B cell (primary cell): ENCODE results near the gene AGBL4. TPM values are rescaled to one million over a fixed set of nuclear protein-coding genes. Genes with fewer than 3 reads are reported as not detected.

Source experiments
- ATAC-seq: fragments of 200-7000 bp; cut with Tn5 transposase; one replicate; pipeline ENCODE4 v1.10.0; 2021; ENCODE audit warnings: low read depth, mild to moderate bottlenecking, moderate number of reproducible peaks, moderate library complexity
- CTCF ChIA-PET: fragments of 350-600 bp; sonication (Branson Sonifier 250); formaldehyde crosslinking; loops from one replicate; lab custom pipeline; 2021; ENCODE audit warnings: antibody characterized with exemption, inconsistent platforms; lab: Charles Lee
- POLR2A ChIA-PET: fragments of 350-600 bp; sonication (Branson Sonifier 250); formaldehyde crosslinking; loops from one replicate; lab custom pipeline; 2021; ENCODE audit warnings: antibody characterized with exemption; lab: Charles Lee
- DNase-seq: peaks from one replicate; pipeline ENCODE4 v3.0.0; 2013
- H2AFZ ChIP-seq: 2 replicates; pipeline ENCODE4 v1.6.1; 2012; ENCODE audit warnings: mild to moderate bottlenecking, low read depth, low read length; ENCODE audit not compliant: insufficient read depth, poor library complexity, severe bottlenecking
- H3K27ac ChIP-seq, 2 donors: 1 replicate in 1 of 2; 2 replicates in 1 of 2; pipeline ENCODE4 v1.5.1; 2012 to 2013; ENCODE audit warnings: low read length in 2 of 2, mild to moderate bottlenecking in 2 of 2, moderate library complexity in 1 of 2
- H3K27me3 ChIP-seq, 4 experiments: fragments of 200-600 bp in 1 of 4; sonication (generic) in 1 of 4; replicated peaks in 1 of 4; 1 replicate in 2 of 4; 2 replicates in 2 of 4; pipeline versions ENCODE4 v1.6.1 to v1.7.0; 2013 to 2016; ENCODE audit warnings: low read length in 3 of 4, mild to moderate bottlenecking in 2 of 4, mixed read lengths in 1 of 4, moderate library complexity in 1 of 4; ENCODE audit not compliant: insufficient read depth in 4 of 4, control insufficient read depth in 3 of 4; ENCODE audit errors: control extremely low read depth in 1 of 4
- H3K36me3 ChIP-seq, 2 experiments: replicated peaks in 1 of 2; 1 replicate in 1 of 2; 2 replicates in 1 of 2; pipeline versions ENCODE4 v1.6.1 to v1.7.1; 2013; ENCODE audit warnings: low read length in 1 of 2; ENCODE audit not compliant: insufficient read depth in 2 of 2, control insufficient read depth in 1 of 2; ENCODE audit errors: control extremely low read depth in 1 of 2, extremely low read depth in 1 of 2
- H3K4me1 ChIP-seq, 2 donors: fragments of 200-600 bp in 1 of 2; sonication (generic) in 1 of 2; 1 replicate in 1 of 2; 2 replicates in 1 of 2; pipeline versions ENCODE4 v1.5.1 to v1.6.1; 2013 to 2017; ENCODE audit warnings: low read length in 2 of 2; ENCODE audit not compliant: control insufficient read depth in 2 of 2, insufficient read depth in 2 of 2
- H3K4me2 ChIP-seq: replicated peaks from 2 replicates; pipeline ENCODE3; 2012; ENCODE audit warnings: mild to moderate bottlenecking, low read depth, low read length; ENCODE audit not compliant: poor library complexity, severe bottlenecking
- H3K4me3 ChIP-seq, 5 experiments: fragments of 200-600 bp in 1 of 5; sonication (generic) in 1 of 5; 1 replicate in 3 of 5; 2 replicates in 2 of 5; pipeline versions ENCODE4 v1.5.1 to v1.7.0; 2011 to 2016; ENCODE audit warnings: low read length in 4 of 5, mild to moderate bottlenecking in 4 of 5, low read depth in 2 of 5, control low read depth in 1 of 5, moderate library complexity in 1 of 5; ENCODE audit not compliant: insufficient read depth in 1 of 5; ENCODE audit errors: control extremely low read depth in 1 of 5, extremely low read depth in 1 of 5
- H3K79me2 ChIP-seq: fragments of 200-600 bp; sonication (generic); one replicate; pipeline ENCODE4 v1.6.0; 2016; ENCODE audit warnings: low read length; ENCODE audit not compliant: control insufficient read depth, insufficient read depth
- H3K9ac ChIP-seq: fragments of 200-600 bp; sonication (generic); 2 replicates; pipeline ENCODE4 v1.6.1; 2017; ENCODE audit warnings: mild to moderate bottlenecking, low read length, moderate library complexity
- H3K9me3 ChIP-seq, 3 donors: one replicate each; pipeline versions ENCODE4 v1.6.1 to v1.7.1; 2013; ENCODE audit warnings: low read length in 2 of 3; ENCODE audit not compliant: control insufficient read depth in 2 of 3, insufficient read depth in 1 of 3; ENCODE audit errors: control extremely low read depth in 1 of 3
- H4K20me1 ChIP-seq: 2 replicates; pipeline ENCODE4 v1.6.0; 2012; ENCODE audit warnings: mild to moderate bottlenecking, low read length; ENCODE audit not compliant: insufficient read depth, control insufficient read depth, poor library complexity, severe bottlenecking
- H3K27ac Mint-ChIP-seq: one replicate; pipeline ENCODE4 v1.8.0; 2021; ENCODE audit warnings: mixed read lengths
- H3K27me3 Mint-ChIP-seq: one replicate; pipeline ENCODE4 v1.8.0; 2021; ENCODE audit warnings: mixed read lengths
- H3K4me1 Mint-ChIP-seq: one replicate; pipeline ENCODE4 v1.8.0; 2021; ENCODE audit warnings: mixed read lengths
- H3K4me3 Mint-ChIP-seq: one replicate; pipeline ENCODE4 v1.8.0; 2021; ENCODE audit warnings: mixed read lengths
- H3K9me3 Mint-ChIP-seq: one replicate; pipeline ENCODE4 v1.8.0; 2022; ENCODE audit warnings: mixed read lengths; ENCODE audit not compliant: insufficient read depth
- CTCF ChIP-seq: fragments of 200-600 bp; IDR thresholded peaks from one replicate; pipeline ENCODE4 v1.8.0; 2022; ENCODE audit warnings: antibody characterized with exemption, mild to moderate bottlenecking
- EZH2 ChIP-seq: IDR thresholded peaks from 2 replicates; pipeline ENCODE4 v1.6.1; 2012; ENCODE audit warnings: borderline replicate concordance, low read depth, mild to moderate bottlenecking, moderate library complexity, low read length; ENCODE audit not compliant: insufficient read depth, poor library complexity, severe bottlenecking
- WGBS: methylation state at CpG from one replicate; pipeline ENCODE4 v1.1.5; 2013; ENCODE audit warnings: missing lambda C conversion rate; ENCODE audit not compliant: insufficient coverage; 5-methylcytosine and 5-hydroxymethylcytosine counted together
- intact Hi-C: fragments of 100-400 bp; cut with micrococcal nuclease; formaldehyde crosslinking; loops from one replicate; pipeline ENCODE4 v1.10.0; 2022
- polyA plus RNA-seq: library from polyadenylated mRNA; depleted of rRNA; stranded (reverse); fragments of >200 nt; gene quantifications from 2 replicates; pipeline ENCODE4 v1.2.3, GENCODE V29; 2012
- total RNA-seq, 2 donors: library from RNA; stranded (reverse); fragments of 120-200 nt in 1 of 2; gene quantifications; 1 replicate in 1 of 2; 2 replicates in 1 of 2; pipeline versions ENCODE4 v1.2.3 to v1.2.4, GENCODE V29; 2013 to 2022

The AGBL4 gene
- total and polyA plus RNA-seq, 2 donors (not counting 1 experiment from before 2014, with no cell fraction given): 0.07 to 0.12 TPM

GRCh38 chr1:49098866-49099265, 924.9 kb downstream of the AGBL4 start:
- H3K27me3 Mint-ChIP-seq: peaks cover 3% of the 10 kb centered on the region
- H3K4me1 Mint-ChIP-seq: no peaks in the 10 kb centered on the region
- no peak overlapping the region for H3K4me3 Mint-ChIP-seq
- ChIA-PET POLR2A (no interaction called here), CTCF (no interaction called here)
- H4K20me1 ChIP-seq: no peaks in the 10 kb centered on the region
- H3K4me1 ChIP-seq: no peaks in the 10 kb centered on the region
- no peaks in the 10 kb centered on the region for H3K79me2 ChIP-seq
- DNase-seq (no peak), ATAC-seq (no peak)
- H3K27ac Mint-ChIP-seq: no peak overlapping the region
- H3K4me3 ChIP-seq: no peak overlapping the region
- no peaks in the 10 kb centered on the region for H3K27me3 ChIP-seq
- H3K27ac ChIP-seq: no peak overlapping the region
- TF ChIP-seq CTCF (no peak), EZH2 (no peak)
- no peaks in the 10 kb centered on the region for H3K9me3 Mint-ChIP-seq
- WGBS: no CpG with 5 or more reads among the region's 5 CpGs
- intact Hi-C loops: no loop called here
- no peaks in the 10 kb centered on the region for H3K36me3 ChIP-seq
- H3K9me3 ChIP-seq: no peaks in the 10 kb centered on the region
- no peak overlapping the region for H2AFZ ChIP-seq
- no peak overlapping the region for H3K9ac ChIP-seq
- H3K4me2 ChIP-seq: no peak overlapping the region

- Histone ChIP-seq H4K20me1 (no peaks in the 10 kb centered on the region), H3K4me1 (no peaks in the 10 kb centered on the region), H3K79me2 (no peaks in the 10 kb centered on the region), H3K36me3 (no peaks in the 10 kb centered on the region), H3K9me3 (peaks cover 0 to 10% (median 0%) of the 10 kb centered on the region in 3 donors), H3K4me3 (no peak overlapping the region), H3K9ac (no peak overlapping the region), H2AFZ (no peak overlapping the region), H3K4me2 (no peak overlapping the region), H3K27me3 (peaks cover 0 to 5% (median 0%) of the 10 kb centered on the region in 4 experiments), H3K27ac (no peak overlapping the region)
- peaks cover 3% of the 10 kb centered on the region for H3K9me3 Mint-ChIP-seq
- H3K4me3 Mint-ChIP-seq: no peak overlapping the region
- ChIA-PET POLR2A (no interaction called here), CTCF (no interaction called here)
- no peak overlapping the region for H3K27ac Mint-ChIP-seq
- 93% methylated on average over 2 of the region's 2 CpGs for WGBS
- TF ChIP-seq EZH2 (no peak), CTCF (no peak)
- H3K4me1 Mint-ChIP-seq: no peaks in the 10 kb centered on the region
- ATAC-seq (no peak), DNase-seq (no peak)
- intact Hi-C loops: no loop called here
- H3K27me3 Mint-ChIP-seq: peaks cover 19% of the 10 kb centered on the region
Observed at GRCh38 chr1:49086327-49086726, 937.4 kb downstream of the AGBL4 start.
